PC-9 (cell line): ENCODE results near the gene GDPGP1. TPM values are rescaled to one million over a fixed set of nuclear protein-coding genes. Genes with fewer than 3 reads are reported as not detected.

ENCODE experiments used
- Bru-seq: library from RNA; stranded (reverse); fragments of 400-500 nt; gene quantifications from one replicate; lab custom pipeline; 2021; lab: Mats Ljungman, UMichigan
- BruChase-seq, 2 experiments: library from RNA; stranded (reverse); fragments of 400-500 nt; gene quantifications; one replicate each; lab custom pipeline; 2021; lab: Mats Ljungman, UMichigan
- BruUV-seq: library from RNA; stranded (reverse); fragments of 400-500 nt; replicated peaks from 2 replicates; lab custom pipeline; 2021; lab: Mats Ljungman, UMichigan
- CTCF ChIA-PET: fragments of 300-600 bp; sonication (Branson Sonifier 250); formaldehyde crosslinking; loops from one replicate; lab custom pipeline; 2022; ENCODE audit warnings: antibody characterized with exemption; lab: Charles Lee
- POLR2A ChIA-PET: fragments of 300-600 bp; sonication (Branson Sonifier 250); formaldehyde crosslinking; loops from one replicate; lab custom pipeline; 2022; ENCODE audit warnings: antibody characterized with exemption; ENCODE audit not compliant: unreplicated experiment; lab: Charles Lee
- DNase-seq, 2 experiments: peaks; one replicate each; pipeline versions ENCODE4 v3.0.0 to v3.0.0-alpha.2; 2015 to 2022; ENCODE audit warnings: mixed read lengths in 1 of 2
- H2AFZ ChIP-seq: fragments of 200-600 bp; sonication (generic); 2 replicates; pipeline ENCODE4 v1.8.1; 2017; ENCODE audit warnings: antibody characterized with exemption
- H3F3A ChIP-seq: fragments of 200-600 bp; sonication (generic); 2 replicates; pipeline ENCODE4 v1.8.1; 2017; ENCODE audit warnings: antibody characterized with exemption, mild to moderate bottlenecking, low read depth; ENCODE audit not compliant: insufficient read depth
- H3K27ac ChIP-seq: fragments of 200-600 bp; sonication (generic); 2 replicates; pipeline ENCODE4 v1.6.1; 2016; ENCODE audit warnings: mixed run types
- H3K27me3 ChIP-seq: fragments of 200-600 bp; sonication (generic); 2 replicates; pipeline ENCODE4 v1.6.1; 2016; ENCODE audit warnings: low read depth, mixed run types; ENCODE audit not compliant: insufficient read depth
- H3K36me3 ChIP-seq: fragments of 200-600 bp; sonication (generic); 2 replicates; pipeline ENCODE4 v1.6.1; 2016; ENCODE audit warnings: low read depth, mixed run types
- H3K4me1 ChIP-seq: fragments of 200-600 bp; sonication (generic); replicated peaks from 2 replicates; pipeline ENCODE4 v1.6.1; 2016; ENCODE audit warnings: mixed run types; ENCODE audit not compliant: insufficient read depth
- H3K4me2 ChIP-seq: fragments of 200-600 bp; sonication (generic); 2 replicates; pipeline ENCODE4 v1.6.1; 2017; ENCODE audit warnings: mixed run types
- H3K4me3 ChIP-seq: fragments of 200-600 bp; sonication (generic); 2 replicates; pipeline ENCODE4 v1.6.1; 2016; ENCODE audit warnings: mixed run types
- H3K79me2 ChIP-seq: fragments of 200-600 bp; sonication (generic); 2 replicates; pipeline ENCODE4 v1.6.1; 2017; ENCODE audit warnings: low read depth, mixed run types
- H3K9me2 ChIP-seq: fragments of 200-600 bp; sonication (generic); 2 replicates; pipeline ENCODE4 v1.8.1; 2017; ENCODE audit warnings: mild to moderate bottlenecking; ENCODE audit not compliant: insufficient read depth
- H3K9me3 ChIP-seq: fragments of 200-600 bp; sonication (generic); 2 replicates; pipeline ENCODE4 v1.8.1; 2016; ENCODE audit warnings: low read depth; ENCODE audit not compliant: insufficient read depth
- H4K20me1 ChIP-seq: fragments of 200-600 bp; sonication (generic); 2 replicates; pipeline ENCODE4 v1.8.1; 2017; ENCODE audit not compliant: insufficient read depth
- CTCF ChIP-seq: fragments of 200-600 bp; sonication (generic); conservative IDR thresholded peaks from 2 replicates; pipeline ENCODE4 v1.6.1; 2017; ENCODE audit warnings: mixed run types, antibody characterized with exemption, mild to moderate bottlenecking, moderate library complexity
- EZH2 ChIP-seq: fragments of 200-600 bp; sonication (generic); IDR thresholded peaks from 2 replicates; pipeline ENCODE4 v1.8.0; 2017; ENCODE audit warnings: antibody characterized with exemption, low read depth
- intact Hi-C: fragments of 100-400 bp; cut with micrococcal nuclease; formaldehyde crosslinking; loops from one replicate; pipeline ENCODE4 v1.10.0; 2022; ENCODE audit not compliant: unreplicated experiment
- long read RNA-seq: library from polyadenylated mRNA; stranded (forward); transcript quantifications from one replicate; pipeline ENCODE4 v2.0.0, GENCODE V29; 2022
- total RNA-seq: library from RNA; stranded (reverse); gene quantifications from 2 replicates; pipeline ENCODE4 v1.2.3, GENCODE V29; 2021

The GDPGP1 gene
- total RNA-seq (7.5 and 7.6 TPM in 2 replicates), Bru-seq, nascent RNA (percentile 54 among the genes with signal in this experiment), BruChase-seq, experiment 1, labeled RNA remaining after a 2-hour chase (percentile 54 among the genes with signal in this experiment), BruChase-seq, experiment 2, labeled RNA remaining after a 6-hour chase (percentile 53 among the genes with signal in this experiment)
- long read RNA-seq, partial matches to known transcripts: 3 of 3 reads
- long read RNA-seq, other reads (novel, unspliced or antisense): 0 of 3 reads

GRCh38 chr15:90234096-90234988 lies at the start of gene GDPGP1:
Gene GDPGP1, plus strand, starts transcription at chr15:90234209. Its CDS starts 6,700 bp downstream, at chr15:90240909.
- H3K9me2 ChIP-seq: no peaks in the 10 kb centered on the region
- 0 out of 2 replicates have a peak, but pooled peaks cover 8% of the 10 kb centered on the region for H4K20me1 ChIP-seq
- peaks cover 49% of the 10 kb centered on the region for H3K79me2 ChIP-seq
- H3K9me3 ChIP-seq: no peaks in the 10 kb centered on the region
- ChIA-PET CTCF (interaction anchor here (0.6 kb wide), 1 partner anchor 21 kb away, joined by 3 read pairs; no protein-coding TSS in a partner anchor), POLR2A (interaction anchor here (0.5 to 1.0 kb wide), 6 partner anchors 15 to 877 kb away, joined by 3 to 11 read pairs (median 6); partner anchors contain the start of gene TTLL13)
- intact Hi-C loops: loop anchor here (1.0 to 5.0 kb wide), 2 partner anchors 245 to 342 kb away; partner anchors contain the start of gene AP3S2
- DNase-seq: no peak
- peak within 1 kb of the TSS; percentile 74 for H3K27ac ChIP-seq
- TSS peak; percentile 49 for BruUV-seq
- H3K27me3 ChIP-seq: no peaks in the 10 kb centered on the region
- H3K36me3 ChIP-seq: peaks cover 24% of the 10 kb centered on the region
- TF ChIP-seq EZH2: no peak
- no peak for TF ChIP-seq CTCF
- peaks cover 55% of the 10 kb centered on the region for H3K4me1 ChIP-seq
- H2AFZ ChIP-seq: peak within 1 kb of the TSS; percentile 92
- H3K4me2 ChIP-seq: peak within 1 kb of the TSS; percentile 94
- peaks cover 71% of the 10 kb centered on the region for H3F3A ChIP-seq
- peak within 1 kb of the TSS; percentile 86 for H3K4me3 ChIP-seq

- DNase-seq: peak; percentile 57 to 72
These were observed 49.0 kb upstream of the GDPGP1 start for GRCh38 chr15:90184786-90185704.

More at GRCh38 chr15:90184786-90185704, 49.0 kb upstream of the GDPGP1 start:
- Histone ChIP-seq H3K4me2 (peak overlapping the region; percentile 82), H3K9me2 (no peaks in the 10 kb centered on the region), H3K36me3 (no peaks in the 10 kb centered on the region), H3K9me3 (no peaks in the 10 kb centered on the region), H3K4me3 (peak overlapping the region; percentile 71), H3F3A (peaks cover 27% of the 10 kb centered on the region), H3K27me3 (no peaks in the 10 kb centered on the region), H2AFZ (peak overlapping the region; percentile 61), H4K20me1 (no peaks in the 10 kb centered on the region; the same call in 1 of the 2 replicates), H3K79me2 (peaks cover 28% of the 10 kb centered on the region), H3K4me1 (peaks cover 34% of the 10 kb centered on the region), H3K27ac (peak overlapping the region; percentile 85)
- TF ChIP-seq CTCF: no peak
- intact Hi-C loops: loop anchor here (1.0 kb wide), 3 partner anchors 20 to 26 kb away; no protein-coding TSS in a partner anchor
- BruUV-seq: no TSS peak
- CTCF ChIA-PET: interaction anchor here (0.6 kb wide), 2 partner anchors 39 to 159 kb away, joined by 4 to 6 read pairs; no protein-coding TSS in a partner anchor
- POLR2A ChIA-PET: interaction anchor here (1.0 kb wide), 1 partner anchor 24 kb away, joined by 11 read pairs; no protein-coding TSS in a partner anchor
